ENCODE measurements around the gene UBQLNL.
A peak's percentile ranks its signal among the peaks of the same experiment; 100 is the strongest.

Gene UBQLNL

GRCh38 chr11:5489576-5490357 lies 26.7 kb downstream of the UBQLNL start:
- no peak for DNase-seq (ENCODE audit: low read depth)
- no peak for TF ChIP-seq CTCF (conservative IDR thresholded peaks at IDR 0.05; ENCODE audit: low read length)
- H3K4me3 ChIP-seq (ENCODE audit: low read length): no peak overlapping the region

- H3K4me3 ChIP-seq (ENCODE audit: low read length): no peak overlapping the region
- TF ChIP-seq CTCF (conservative IDR thresholded peaks at IDR 0.05; ENCODE audit: low read length): no peak
- no peak for DNase-seq (ENCODE audit: low read depth)
Measured at GRCh38 chr11:5488798-5489399, 27.6 kb downstream of the UBQLNL start.

- TF ChIP-seq CTCF (conservative IDR thresholded peaks at IDR 0.05; ENCODE audit: low read length): no peak
- DNase-seq (ENCODE audit: low read depth): no peak
- no peak within 1 kb of the TSS for H3K4me3 ChIP-seq (ENCODE audit: low read length)
Measured at GRCh38 chr11:5488385-5488784, 28.1 kb downstream of the UBQLNL start, which contains the start of gene OR52D1. Gene OR52D1 (plus strand): TSS chr11:5488685. CDS start chr11:5488707, 22 bp downstream.

- DNase-seq (ENCODE audit: low read depth): no peak
Measured at GRCh38 chr11:5486421-5486820, 30.1 kb downstream of the UBQLNL start.

GRCh38 chr11:5486003-5486402 lies 30.5 kb downstream of the UBQLNL start:
- no peak for DNase-seq (ENCODE audit: low read depth)
- no peak for TF ChIP-seq CTCF (conservative IDR thresholded peaks at IDR 0.05; ENCODE audit: low read length)

More at GRCh38 chr11:5486421-5486820, 30.1 kb downstream of the UBQLNL start:
- H3K4me3 ChIP-seq (ENCODE audit: low read length): no peak overlapping the region
- no peak for TF ChIP-seq CTCF (conservative IDR thresholded peaks at IDR 0.05; ENCODE audit: low read length)

GRCh38 chr11:5476186-5476819 lies 40.2 kb downstream of the UBQLNL start:
- TF ChIP-seq CTCF (conservative IDR thresholded peaks at IDR 0.05; ENCODE audit: low read length): peak; percentile 97
- DNase-seq (ENCODE audit: low read depth): peak; percentile 57
- H3K4me3 ChIP-seq (ENCODE audit: low read length): no peak overlapping the region

More at GRCh38 chr11:5486003-5486402, 30.5 kb downstream of the UBQLNL start:
- no peak overlapping the region for H3K4me3 ChIP-seq (ENCODE audit: low read length)
